GM12874 (cell line): ENCODE data around the gene DCC.

Experiments used
- CTCF ChIP-seq: IDR thresholded peaks from 2 replicates; pipeline ENCODE4 v1.5.1; 2011; ENCODE audit warnings: low read depth, mild to moderate bottlenecking, control low read depth, low read length, moderate library complexity; ENCODE audit not compliant: insufficient read depth

DCC gene

GRCh38 chr18:52468496-52468895, 128.5 kb downstream of the DCC start:
- TF ChIP-seq CTCF = no peak

GRCh38 chr18:52475325-52475724, 135.3 kb downstream of the DCC start:
- TF ChIP-seq CTCF = no peak

- no peak for TF ChIP-seq CTCF
Measured at GRCh38 chr18:52481116-52481515, 141.1 kb downstream of the DCC start.

GRCh38 chr18:52484977-52485376, 145.0 kb downstream of the DCC start:
- TF ChIP-seq CTCF = no peak

- TF ChIP-seq CTCF = no peak
Measured at GRCh38 chr18:52486052-52486451, 146.1 kb downstream of the DCC start.

GRCh38 chr18:52489396-52490306, 149.7 kb downstream of the DCC start:
- no peak for TF ChIP-seq CTCF

- TF ChIP-seq CTCF = no peak
Measured at GRCh38 chr18:52496426-52496825, 156.4 kb downstream of the DCC start.
